GM10248 (cell line): ENCODE measurements around the gene SYCE3.

ENCODE experiments used
- CTCF ChIA-PET: fragments of 300-600 bp; sonication (Branson Sonifier 250); formaldehyde crosslinking; extraction: SDS; loops from one replicate; lab custom pipeline; 2021; ENCODE audit warnings: antibody characterized with exemption; lab: Yijun Ruan, JAX
- POLR2A ChIA-PET: fragments of 350-650 bp; sonication (Branson Sonifier 250); formaldehyde crosslinking; extraction: SDS; loops from one replicate; lab custom pipeline; 2020; ENCODE audit warnings: antibody characterized with exemption; lab: Yijun Ruan, JAX
- DNase-seq: peaks from one replicate; pipeline ENCODE4 v3.0.0; 2012; ENCODE audit errors: extremely low spot score
- CTCF ChIP-seq: IDR thresholded peaks from 2 replicates; pipeline ENCODE4 v1.5.1; 2012; ENCODE audit warnings: mild to moderate bottlenecking, low read depth; ENCODE audit errors: extremely low read depth, missing control alignments, control extremely low read depth

Gene SYCE3

GRCh38 chr22:50516068-50516467 lies 46.7 kb downstream of the SYCE3 start:
- ChIA-PET POLR2A (no interaction called here), CTCF (interaction anchor here (4.4 kb wide), 1 partner anchor 9 kb away, joined by 24 read pairs; the partner anchor contains the start of gene SCO2)
- no peak for TF ChIP-seq CTCF
- no peak for DNase-seq

GRCh38 chr22:50513175-50513574 lies 49.5 kb downstream of the SYCE3 start:
- TF ChIP-seq CTCF: no peak
- CTCF ChIA-PET: interaction anchor here (4.4 kb wide), 1 partner anchor 12 kb away, joined by 24 read pairs; the partner anchor contains the start of gene SCO2
- DNase-seq: no peak
- POLR2A ChIA-PET: no interaction called here

GRCh38 chr22:50508897-50509296 lies 53.8 kb downstream of the SYCE3 start:
- POLR2A ChIA-PET: interaction anchor here (0.9 to 2.0 kb wide), 2 partner anchors 10 to 15 kb away, joined by 4 to 33 read pairs; partner anchors contain the start of gene SCO2
- CTCF ChIA-PET: interaction anchor here (1.0 to 6.4 kb wide), 8 partner anchors 9 to 256 kb away, joined by 3 to 56 read pairs (median 4); partner anchors contain the start of gene SCO2
- DNase-seq: no peak
- no peak for TF ChIP-seq CTCF

- TF ChIP-seq CTCF: no peak
- peak; percentile 100 for DNase-seq
- ChIA-PET POLR2A (interaction anchor here (0.6 to 2.0 kb wide), 11 partner anchors 9 to 546 kb away, joined by 3 to 33 read pairs (median 4); partner anchors contain the start of genes SCO2 and SYCE3), CTCF (interaction anchor here (0.6 to 6.4 kb wide), 13 partner anchors 9 to 255 kb away, joined by 3 to 56 read pairs (median 4); partner anchors contain the start of genes SCO2 and SYCE3)
Measured at GRCh38 chr22:50507991-50508884, 54.5 kb downstream of the SYCE3 start, which contains the start of gene NCAPH2. TSS of gene NCAPH2 (plus strand) at chr22:50508224. CDS start at chr22:50508338, 114 bp downstream.

- no peak for TF ChIP-seq CTCF
- DNase-seq: peak; percentile 98
- POLR2A ChIA-PET: interaction anchor here (0.6 to 2.0 kb wide), 10 partner anchors 10 to 545 kb away, joined by 3 to 33 read pairs (median 4); partner anchors contain the start of genes SCO2 and SYCE3
- CTCF ChIA-PET: interaction anchor here (0.6 to 6.4 kb wide), 9 partner anchors 9 to 255 kb away, joined by 3 to 56 read pairs (median 5); partner anchors contain the start of genes SCO2 and SYCE3
Measured at GRCh38 chr22:50507421-50507990, 55.2 kb downstream of the SYCE3 start, which contains the start of gene LMF2. TSS of gene LMF2 (minus strand) at chr22:50507702. CDS start at chr22:50507675, 27 bp downstream.
